Astrocyte (in vitro differentiated cells and primary cell): ENCODE data around the gene HMGB4. TPM values are rescaled to one million over a fixed set of nuclear protein-coding genes. Genes with fewer than 3 reads are reported as not detected.

ENCODE experiments used
- DNase-seq: peaks from one replicate; pipeline ENCODE4 v3.0.0-alpha.2; 2010; ENCODE audit warnings: low read depth
- FAIRE-seq: peaks from 2 replicates; lab custom pipeline; 2011; peaks lifted over from hg19 to GRCh38; lab: Jason Lieb, UNC
- H2AFZ ChIP-seq: 2 replicates; pipeline ENCODE4 v1.6.0; 2012; ENCODE audit warnings: low read depth, low read length, inconsistent platforms
- H3K27ac ChIP-seq: 2 replicates; pipeline ENCODE4 v1.5.1; 2011; ENCODE audit warnings: low read depth, low read length, inconsistent platforms
- H3K27me3 ChIP-seq: 2 replicates; pipeline ENCODE4 v1.6.0; 2011; ENCODE audit warnings: low read length, inconsistent platforms; ENCODE audit not compliant: insufficient read depth
- H3K36me3 ChIP-seq: 2 replicates; pipeline ENCODE4 v1.5.1; 2011; ENCODE audit warnings: low read length, inconsistent platforms; ENCODE audit not compliant: insufficient read depth
- H3K4me1 ChIP-seq: 2 replicates; pipeline ENCODE4 v1.5.1; 2011; ENCODE audit warnings: low read length, inconsistent platforms; ENCODE audit not compliant: insufficient read depth
- H3K4me2 ChIP-seq: 2 replicates; pipeline ENCODE4 v1.6.0; 2012; ENCODE audit warnings: low read length, inconsistent platforms
- H3K4me3 ChIP-seq: 2 replicates; pipeline ENCODE4 v1.5.1; 2011; ENCODE audit warnings: low read depth, mild to moderate bottlenecking, low read length, inconsistent platforms; ENCODE audit not compliant: insufficient read depth
- H3K79me2 ChIP-seq: 2 replicates; pipeline ENCODE4 v1.6.0; 2012; ENCODE audit warnings: mild to moderate bottlenecking, low read length, inconsistent platforms; ENCODE audit not compliant: insufficient read depth
- H3K9ac ChIP-seq: 2 replicates; pipeline ENCODE4 v1.6.0; 2012; ENCODE audit warnings: mild to moderate bottlenecking, low read length, inconsistent platforms
- H3K9me3 ChIP-seq: 2 replicates; pipeline ENCODE4 v1.5.1; 2012; ENCODE audit warnings: low read depth, mild to moderate bottlenecking, low read length, inconsistent platforms; ENCODE audit not compliant: insufficient read depth
- H4K20me1 ChIP-seq: 2 replicates; pipeline ENCODE4 v1.6.0; 2012; ENCODE audit warnings: low read length, inconsistent platforms; ENCODE audit not compliant: insufficient read depth
- H3K27ac Mint-ChIP-seq: one replicate; pipeline ENCODE4 v1.8.0; 2021; ENCODE audit warnings: mild to moderate bottlenecking, mixed read lengths; ENCODE audit not compliant: unreplicated experiment
- H3K27me3 Mint-ChIP-seq: one replicate; pipeline ENCODE4 v1.8.0; 2021; ENCODE audit warnings: low read depth, mixed read lengths; ENCODE audit not compliant: unreplicated experiment
- H3K36me3 Mint-ChIP-seq: one replicate; pipeline ENCODE4 v1.8.0; 2021; ENCODE audit warnings: low read depth, mixed read lengths; ENCODE audit not compliant: unreplicated experiment
- H3K4me1 Mint-ChIP-seq: one replicate; pipeline ENCODE4 v1.8.0; 2021; ENCODE audit warnings: low read depth, mixed read lengths; ENCODE audit not compliant: unreplicated experiment
- H3K4me3 Mint-ChIP-seq: one replicate; pipeline ENCODE4 v1.8.0; 2021; ENCODE audit warnings: mild to moderate bottlenecking, moderate library complexity, mixed read lengths; ENCODE audit not compliant: unreplicated experiment
- H3K9me3 Mint-ChIP-seq: one replicate; pipeline ENCODE4 v1.8.0; 2021; ENCODE audit warnings: mild to moderate bottlenecking, mixed read lengths; ENCODE audit not compliant: unreplicated experiment
- EZH2 ChIP-seq: IDR thresholded peaks from 2 replicates; pipeline ENCODE4 v1.6.1; 2012; ENCODE audit warnings: mild to moderate bottlenecking, low read length, inconsistent platforms; ENCODE audit not compliant: insufficient read depth
- total RNA-seq: library from RNA; stranded (reverse); gene quantifications from 2 replicates; pipeline ENCODE4 v1.2.1, GENCODE V29; 2021
- TF ChIP-seq, protein P1 (sequence below): IDR thresholded peaks from 2 replicates; pipeline ENCODE4 v1.5.1; 2011; ENCODE audit warnings: low read depth, mild to moderate bottlenecking, inconsistent platforms, low read length, moderate library complexity; ENCODE audit not compliant: insufficient read depth

HMGB4 gene
- total RNA-seq, 1 donor from 2014 or later, result not detected

DNA sequence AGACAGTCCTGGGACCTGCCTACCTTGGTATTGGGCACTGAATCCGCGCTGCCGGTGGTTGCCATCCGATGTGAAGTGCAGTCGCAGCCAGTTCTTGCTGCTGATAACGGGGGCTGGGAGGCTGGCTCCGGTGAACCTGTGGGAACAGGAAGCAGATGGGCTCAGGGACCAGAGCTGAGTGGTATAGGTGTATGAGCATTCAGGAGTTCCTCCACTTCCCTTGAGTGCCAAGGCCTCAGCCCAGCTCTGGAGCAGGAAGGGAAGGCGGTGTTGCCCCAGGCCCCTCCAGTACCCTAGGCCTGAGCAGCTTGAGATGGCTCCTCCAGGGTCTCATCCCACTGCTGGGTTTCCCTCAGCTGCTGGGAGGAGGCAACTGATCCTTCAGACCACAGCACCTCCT, 17.0 kb upstream of the HMGB4 start:
- H3K9me3 Mint-ChIP-seq, result no peaks in the 10 kb centered on the region
- no peak for DNase-seq

GRCh38 chr1:33848205-33848937, 15.5 kb upstream of the HMGB4 start:
- Histone ChIP-seq H3K9ac (no peak overlapping the region), H3K4me1 (no peaks in the 10 kb centered on the region), H3K27ac (no peak overlapping the region), H2AFZ (no peak overlapping the region), H3K36me3 (no peaks in the 10 kb centered on the region), H3K27me3 (no peaks in the 10 kb centered on the region), H3K9me3 (no peaks in the 10 kb centered on the region), H3K4me2 (no peak overlapping the region), H3K4me3 (no peak overlapping the region), H4K20me1 (peaks cover 34% of the 10 kb centered on the region), H3K79me2 (no peaks in the 10 kb centered on the region)
- TF ChIP-seq EZH2, result no peak
- TF ChIP-seq, protein P1, sequence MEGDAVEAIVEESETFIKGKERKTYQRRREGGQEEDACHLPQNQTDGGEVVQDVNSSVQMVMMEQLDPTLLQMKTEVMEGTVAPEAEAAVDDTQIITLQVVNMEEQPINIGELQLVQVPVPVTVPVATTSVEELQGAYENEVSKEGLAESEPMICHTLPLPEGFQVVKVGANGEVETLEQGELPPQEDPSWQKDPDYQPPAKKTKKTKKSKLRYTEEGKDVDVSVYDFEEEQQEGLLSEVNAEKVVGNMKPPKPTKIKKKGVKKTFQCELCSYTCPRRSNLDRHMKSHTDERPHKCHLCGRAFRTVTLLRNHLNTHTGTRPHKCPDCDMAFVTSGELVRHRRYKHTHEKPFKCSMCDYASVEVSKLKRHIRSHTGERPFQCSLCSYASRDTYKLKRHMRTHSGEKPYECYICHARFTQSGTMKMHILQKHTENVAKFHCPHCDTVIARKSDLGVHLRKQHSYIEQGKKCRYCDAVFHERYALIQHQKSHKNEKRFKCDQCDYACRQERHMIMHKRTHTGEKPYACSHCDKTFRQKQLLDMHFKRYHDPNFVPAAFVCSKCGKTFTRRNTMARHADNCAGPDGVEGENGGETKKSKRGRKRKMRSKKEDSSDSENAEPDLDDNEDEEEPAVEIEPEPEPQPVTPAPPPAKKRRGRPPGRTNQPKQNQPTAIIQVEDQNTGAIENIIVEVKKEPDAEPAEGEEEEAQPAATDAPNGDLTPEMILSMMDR, result no peak
- Mint-ChIP-seq H3K27me3 (peaks cover 3% of the 10 kb centered on the region), H3K4me3 (no peak overlapping the region), H3K36me3 (no peaks in the 10 kb centered on the region), H3K9me3 (no peaks in the 10 kb centered on the region), H3K27ac (no peak overlapping the region), H3K4me1 (no peaks in the 10 kb centered on the region)
- FAIRE-seq, result no peak
- peak; percentile 17 for DNase-seq

More for the DNA sequence above, 17.0 kb upstream of the HMGB4 start:
- Histone ChIP-seq H3K4me3 (no peak overlapping the region), H3K27ac (no peak overlapping the region), H3K4me1 (no peaks in the 10 kb centered on the region), H3K9me3 (no peaks in the 10 kb centered on the region), H3K79me2 (no peaks in the 10 kb centered on the region), H3K36me3 (no peaks in the 10 kb centered on the region), H3K9ac (no peak overlapping the region), H4K20me1 (peaks cover 30% of the 10 kb centered on the region), H3K4me2 (no peak overlapping the region), H2AFZ (no peak overlapping the region), H3K27me3 (no peaks in the 10 kb centered on the region)
- Mint-ChIP-seq H3K4me3 (no peak overlapping the region), H3K27me3 (peaks cover 2% of the 10 kb centered on the region), H3K27ac (no peak overlapping the region), H3K4me1 (no peaks in the 10 kb centered on the region), H3K36me3 (no peaks in the 10 kb centered on the region)
- TF ChIP-seq EZH2, result no peak
- TF ChIP-seq, protein P1, result no peak
- no peak for FAIRE-seq

GRCh38 chr1:33849211-33849610, 14.7 kb upstream of the HMGB4 start:
- no peaks in the 10 kb centered on the region for H3K36me3 ChIP-seq
- peaks cover 5% of the 10 kb centered on the region for H3K27me3 Mint-ChIP-seq
- H3K9me3 Mint-ChIP-seq, result peaks cover under 1% of the 10 kb centered on the region
- H3K36me3 Mint-ChIP-seq, result no peaks in the 10 kb centered on the region
- no peak overlapping the region for H3K4me3 Mint-ChIP-seq
- DNase-seq, result no peak
- H3K4me1 Mint-ChIP-seq, result no peaks in the 10 kb centered on the region
- H3K4me2 ChIP-seq, result no peak overlapping the region
- H3K79me2 ChIP-seq, result no peaks in the 10 kb centered on the region
- no peak overlapping the region for H3K27ac ChIP-seq
- no peaks in the 10 kb centered on the region for H3K27me3 ChIP-seq
- H4K20me1 ChIP-seq, result peaks cover 42% of the 10 kb centered on the region
- peak; percentile 37 for FAIRE-seq
- H3K4me1 ChIP-seq, result no peaks in the 10 kb centered on the region
- H3K9me3 ChIP-seq, result no peaks in the 10 kb centered on the region
- no peak overlapping the region for H3K27ac Mint-ChIP-seq
- TF ChIP-seq, protein P1, result no peak
- TF ChIP-seq EZH2, result no peak
- H3K4me3 ChIP-seq, result no peak overlapping the region
- no peak overlapping the region for H3K9ac ChIP-seq
- no peak overlapping the region for H2AFZ ChIP-seq
